Stimulated activated naive B cell treated with anti-CD40 and anti-IgM and Interleukin-4, amounts not matched to agents 10 μg/mL and 1 μg/mL and 100 μg/mL, for 72 hours (primary cell): Measurements from ENCODE around the gene MATN4.

ENCODE experiments used
- ATAC-seq, 2 donors: fragments of 150-1000 bp; cut with Tn5 transposase; replicated peaks; 2 replicates each; pipeline ENCODE4 v1.10.0; 2021; ENCODE audit warnings: moderate library complexity in 1 of 2
- DNase-seq: peaks from one replicate; pipeline ENCODE4 v3.0.0; 2021
- H3K27ac Mint-ChIP-seq: one replicate; pipeline ENCODE4 v1.8.0; 2022; ENCODE audit warnings: mild to moderate bottlenecking, mixed read lengths
- H3K27me3 Mint-ChIP-seq, 2 donors: one replicate each; pipeline ENCODE4 v1.8.0; 2022; ENCODE audit warnings: mixed read lengths in 2 of 2
- H3K36me3 Mint-ChIP-seq, 2 donors: one replicate each; pipeline ENCODE4 v1.8.0; 2022; ENCODE audit warnings: mixed read lengths in 2 of 2, mild to moderate bottlenecking in 1 of 2
- H3K4me1 Mint-ChIP-seq, 2 donors: one replicate each; pipeline ENCODE4 v1.8.0; 2022; ENCODE audit warnings: mixed read lengths in 2 of 2, mild to moderate bottlenecking in 1 of 2
- H3K4me3 Mint-ChIP-seq, 2 donors: one replicate each; pipeline ENCODE4 v1.8.0; 2022; ENCODE audit warnings: mild to moderate bottlenecking in 2 of 2, mixed read lengths in 2 of 2, moderate library complexity in 1 of 2
- H3K9me3 Mint-ChIP-seq, 2 donors: one replicate each; pipeline ENCODE4 v1.8.0; 2022; ENCODE audit warnings: mixed read lengths in 2 of 2, mild to moderate bottlenecking in 1 of 2

Gene MATN4

DNA sequence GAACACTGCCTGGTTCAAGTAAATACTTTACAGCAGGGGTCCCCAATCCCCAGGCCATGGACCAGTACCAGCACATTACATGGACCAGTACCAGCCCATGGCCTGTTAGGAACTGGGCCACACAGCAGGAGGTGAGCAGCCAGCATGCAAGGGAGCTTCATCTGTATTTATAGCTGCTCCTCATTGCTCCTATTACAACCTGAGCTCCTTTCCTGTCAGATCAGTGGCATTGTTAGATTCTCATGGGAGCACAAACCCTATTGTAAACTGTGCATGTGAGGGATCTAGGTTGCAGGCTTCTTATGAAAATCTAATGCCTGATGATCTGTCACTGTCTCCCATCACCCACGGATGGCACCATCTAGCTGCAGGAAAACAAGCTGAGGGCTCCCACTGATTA is 13.4 kb downstream of the MATN4 start:
- peaks cover 41 to 62% of the 10 kb centered on the region in 2 donors for H3K27me3 Mint-ChIP-seq
- no peak overlapping the region for H3K27ac Mint-ChIP-seq
- ATAC-seq: no peak
- H3K9me3 Mint-ChIP-seq: no peaks in the 10 kb centered on the region
- H3K36me3 Mint-ChIP-seq: no peaks in the 10 kb centered on the region
- H3K4me1 Mint-ChIP-seq: peaks cover 14 to 26% of the 10 kb centered on the region in 2 donors
- DNase-seq: no peak
- no peak overlapping the region for H3K4me3 Mint-ChIP-seq

DNA sequence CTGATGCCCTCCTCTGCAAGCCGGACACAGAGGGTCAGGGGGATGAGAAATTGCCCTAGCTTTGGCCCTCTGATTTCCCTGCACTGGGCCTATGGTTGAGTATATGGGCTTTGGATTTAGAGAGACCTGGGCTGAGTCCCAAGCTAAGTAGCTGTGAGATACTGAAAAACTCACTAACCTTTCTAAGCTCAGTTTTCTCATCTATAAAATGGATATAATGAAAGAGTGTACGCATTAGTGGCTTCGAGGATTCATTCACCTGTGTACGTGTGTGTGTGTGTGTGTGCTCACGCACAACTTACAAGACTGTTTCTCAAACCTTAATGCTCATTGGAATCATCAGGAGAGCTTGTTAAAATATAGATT is 14.1 kb downstream of the MATN4 start:
- no peak for ATAC-seq
- Mint-ChIP-seq H3K27ac (no peak overlapping the region), H3K4me3 (peak overlapping the region; percentile 82), H3K27me3 (peaks cover 38 to 60% of the 10 kb centered on the region in 2 donors), H3K4me1 (peaks cover 14 to 26% of the 10 kb centered on the region in 2 donors), H3K36me3 (no peaks in the 10 kb centered on the region), H3K9me3 (no peaks in the 10 kb centered on the region)
- no peak for DNase-seq

DNA sequence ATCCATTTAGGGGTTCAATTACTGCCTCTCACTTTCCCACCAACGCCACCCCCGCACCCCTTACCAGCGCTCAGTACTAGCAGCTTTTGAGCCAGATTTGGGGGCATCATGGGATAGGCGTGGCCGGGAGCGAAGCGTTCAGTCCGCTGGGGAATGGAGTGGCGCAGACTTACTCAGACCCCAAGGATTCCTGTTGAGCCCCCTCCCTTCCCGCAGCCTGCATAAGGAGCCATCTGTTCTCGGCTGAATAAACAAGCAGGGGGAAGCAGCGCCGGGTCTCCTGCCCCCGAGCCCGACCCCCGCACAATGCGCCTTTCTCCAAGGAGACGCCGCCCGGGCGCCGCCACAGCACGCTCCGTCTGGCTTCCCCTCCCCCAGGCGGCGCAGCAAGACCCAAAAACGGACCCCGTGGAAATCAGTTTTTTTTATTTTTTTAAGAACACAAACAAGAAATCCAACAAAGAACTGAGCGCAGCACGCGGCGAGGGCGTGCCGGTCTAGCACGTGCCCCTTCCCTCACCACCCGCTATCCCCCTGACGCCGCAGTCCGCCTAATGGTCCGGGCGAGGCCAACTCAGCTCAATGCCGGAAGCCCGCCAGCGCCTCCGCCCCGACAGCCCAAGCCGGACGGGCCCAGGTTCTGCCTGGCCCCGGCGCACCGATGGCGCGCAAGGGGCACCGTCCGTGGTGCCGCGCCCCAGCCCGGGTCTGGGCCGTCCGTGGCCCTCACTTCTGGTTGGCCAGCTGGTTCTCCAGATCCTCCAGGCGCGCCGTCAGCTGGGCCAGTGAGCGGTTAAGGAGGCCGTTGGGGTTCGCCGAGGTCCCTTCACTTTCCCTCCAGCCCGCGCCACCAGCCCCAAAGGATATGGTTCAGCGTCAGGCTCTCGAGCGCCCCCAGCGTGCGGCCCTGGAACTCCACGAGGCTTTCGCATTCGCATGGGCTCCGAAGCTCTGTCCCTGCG is 14.8 kb downstream of the MATN4 start:
- peak; percentile 85 to 88 for ATAC-seq
- peak; percentile 72 for DNase-seq
- no peaks in the 10 kb centered on the region for H3K36me3 Mint-ChIP-seq
- H3K27ac Mint-ChIP-seq: peak overlapping the region; percentile 75
- H3K4me1 Mint-ChIP-seq: peaks cover 14 to 26% of the 10 kb centered on the region in 2 donors
- H3K9me3 Mint-ChIP-seq: no peaks in the 10 kb centered on the region
- peak overlapping the region; percentile 82 for H3K4me3 Mint-ChIP-seq
- H3K27me3 Mint-ChIP-seq: peaks cover 38 to 61% of the 10 kb centered on the region in 2 donors

DNA sequence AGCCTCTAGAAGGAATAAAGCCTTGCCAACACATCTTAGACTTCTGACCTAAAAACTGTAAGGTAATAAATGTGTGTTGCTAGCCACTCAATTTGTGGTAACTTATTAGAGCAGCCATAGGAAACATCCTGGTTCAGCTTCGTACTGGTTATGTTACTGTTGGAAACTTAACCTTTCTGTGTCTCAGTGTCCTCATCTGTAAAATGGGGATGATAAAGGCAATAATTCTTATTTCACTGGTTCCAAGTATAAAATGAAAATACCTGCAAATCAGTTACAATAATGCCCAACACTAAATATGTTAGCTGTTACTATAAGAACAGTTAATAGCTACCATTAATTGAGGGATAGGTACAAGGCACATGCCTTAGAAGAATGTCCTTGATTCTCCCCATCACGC is 15.8 kb downstream of the MATN4 start:
- Mint-ChIP-seq H3K36me3 (no peaks in the 10 kb centered on the region), H3K4me3 (no peak overlapping the region)
- ATAC-seq: no peak

DNA sequence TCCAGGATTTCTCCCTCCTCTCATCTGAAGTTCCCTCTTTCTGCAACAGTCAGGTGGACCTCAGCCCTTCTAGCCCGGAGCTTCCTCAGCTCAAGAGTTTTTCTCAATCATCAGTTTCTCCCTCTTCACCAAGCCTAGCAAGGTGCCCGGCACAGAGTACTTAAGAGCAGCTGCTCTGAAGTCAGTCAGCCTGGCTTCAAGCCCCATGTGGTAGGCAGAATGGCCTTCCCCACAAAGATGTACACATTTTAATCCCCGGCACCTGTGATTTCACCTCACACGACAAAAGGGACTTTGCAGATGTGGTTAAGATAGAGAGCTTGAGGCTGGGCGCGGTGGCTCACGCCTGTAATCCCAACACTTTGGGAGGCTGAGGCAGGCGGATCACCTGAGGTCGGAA is 16.6 kb downstream of the MATN4 start:
- peak overlapping the region; percentile 68 for H3K27ac Mint-ChIP-seq
- H3K4me3 Mint-ChIP-seq: peak overlapping the region in 1 of 2 donors; percentile 19
- H3K27me3 Mint-ChIP-seq: peaks cover 39 to 60% of the 10 kb centered on the region in 2 donors

More for the DNA sequence above, 15.8 kb downstream of the MATN4 start:
- DNase-seq: no peak
- no peak overlapping the region for H3K27ac Mint-ChIP-seq
- H3K9me3 Mint-ChIP-seq: no peaks in the 10 kb centered on the region
- H3K27me3 Mint-ChIP-seq: peaks cover 35 to 57% of the 10 kb centered on the region in 2 donors
- H3K4me1 Mint-ChIP-seq: peaks cover 14 to 26% of the 10 kb centered on the region in 2 donors

DNA sequence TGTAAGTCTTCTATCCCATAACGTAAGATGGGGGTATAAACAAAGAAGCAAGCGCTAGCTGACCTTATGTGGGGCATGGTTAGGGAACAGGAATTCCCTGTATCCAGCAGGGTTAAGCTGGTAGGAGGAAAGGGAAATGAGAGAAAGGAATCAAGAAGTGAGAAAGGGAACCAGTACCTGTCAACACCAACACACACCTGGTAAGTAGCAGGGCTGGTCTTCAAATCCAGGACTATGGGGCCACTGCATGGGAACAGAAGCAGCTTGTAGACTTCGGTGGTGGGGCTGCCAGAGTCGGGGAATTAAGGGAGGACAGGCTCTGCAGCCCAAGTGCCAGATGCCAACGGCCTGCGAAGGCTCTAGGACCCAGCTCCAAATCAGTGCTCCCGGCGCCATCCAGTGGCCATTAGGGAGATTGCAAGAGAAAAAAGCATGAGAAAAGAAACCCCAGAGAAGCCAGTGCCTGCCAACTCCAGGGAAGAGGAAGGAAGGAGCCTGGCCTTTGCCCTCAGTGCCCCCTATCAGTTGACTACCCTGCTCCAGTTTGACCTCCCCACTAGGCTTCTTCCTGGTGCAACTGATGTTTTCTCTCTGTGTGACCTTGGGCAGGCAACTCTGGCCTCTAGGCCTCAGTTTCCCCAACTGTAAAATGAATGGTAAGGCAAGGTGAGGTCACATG is 17.3 kb downstream of the MATN4 start:
- no peak overlapping the region for H3K4me3 Mint-ChIP-seq
- peaks cover 34 to 55% of the 10 kb centered on the region in 2 donors for H3K27me3 Mint-ChIP-seq
- no peaks in the 10 kb centered on the region for H3K36me3 Mint-ChIP-seq
- H3K9me3 Mint-ChIP-seq: no peaks in the 10 kb centered on the region
- H3K4me1 Mint-ChIP-seq: peaks cover 14 to 26% of the 10 kb centered on the region in 2 donors
- ATAC-seq (peak; percentile 57 to 61), DNase-seq (peak; percentile 52)
- no peak overlapping the region for H3K27ac Mint-ChIP-seq

More for the DNA sequence above, 16.6 kb downstream of the MATN4 start:
- DNase-seq (no peak), ATAC-seq (no peak)
- Mint-ChIP-seq H3K9me3 (no peaks in the 10 kb centered on the region), H3K4me1 (peaks cover 14 to 26% of the 10 kb centered on the region in 2 donors), H3K36me3 (no peaks in the 10 kb centered on the region)

DNA sequence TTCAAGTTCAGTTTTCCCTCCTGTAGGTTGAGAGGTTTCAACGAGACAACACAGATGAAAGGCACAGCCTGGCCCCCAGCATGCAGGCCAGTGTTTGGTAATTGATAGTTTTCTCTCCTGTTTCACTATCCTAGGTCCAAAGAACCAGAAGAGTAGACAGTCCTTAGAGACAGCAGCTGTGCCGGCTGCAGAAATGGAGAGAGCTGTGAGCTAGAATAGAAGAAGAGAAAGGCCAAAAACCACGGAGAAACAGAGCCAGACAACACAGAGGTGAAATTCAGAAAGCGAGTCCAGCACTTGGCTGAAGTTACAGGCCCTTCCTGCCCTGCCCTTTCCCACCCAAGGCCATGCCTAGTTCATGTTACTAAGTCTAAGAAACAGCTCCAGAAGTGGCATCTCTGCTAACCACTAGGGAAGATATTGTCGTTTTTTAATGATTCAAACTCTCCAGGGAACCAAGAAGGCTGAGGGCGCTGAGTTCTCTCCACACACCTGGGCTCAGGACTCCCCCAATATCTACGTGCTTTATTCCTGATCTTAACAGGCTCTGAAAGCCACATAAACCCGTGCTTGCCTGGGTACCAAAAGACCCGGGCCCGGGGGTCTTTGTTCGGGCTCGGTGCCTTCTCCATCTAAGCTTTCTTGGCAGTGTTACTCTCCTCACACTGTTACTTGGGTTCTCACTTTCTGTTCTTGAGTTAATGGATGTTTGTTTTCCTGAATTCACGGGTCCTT is 18.0 kb downstream of the MATN4 start:
- H3K27me3 Mint-ChIP-seq: peaks cover 34 to 55% of the 10 kb centered on the region in 2 donors
- H3K9me3 Mint-ChIP-seq: no peaks in the 10 kb centered on the region
- DNase-seq (no peak), ATAC-seq (no peak)
- H3K27ac Mint-ChIP-seq: no peak overlapping the region
- H3K4me1 Mint-ChIP-seq: peaks cover 14 to 26% of the 10 kb centered on the region in 2 donors
- H3K36me3 Mint-ChIP-seq: no peaks in the 10 kb centered on the region
- H3K4me3 Mint-ChIP-seq: no peak overlapping the region

DNA sequence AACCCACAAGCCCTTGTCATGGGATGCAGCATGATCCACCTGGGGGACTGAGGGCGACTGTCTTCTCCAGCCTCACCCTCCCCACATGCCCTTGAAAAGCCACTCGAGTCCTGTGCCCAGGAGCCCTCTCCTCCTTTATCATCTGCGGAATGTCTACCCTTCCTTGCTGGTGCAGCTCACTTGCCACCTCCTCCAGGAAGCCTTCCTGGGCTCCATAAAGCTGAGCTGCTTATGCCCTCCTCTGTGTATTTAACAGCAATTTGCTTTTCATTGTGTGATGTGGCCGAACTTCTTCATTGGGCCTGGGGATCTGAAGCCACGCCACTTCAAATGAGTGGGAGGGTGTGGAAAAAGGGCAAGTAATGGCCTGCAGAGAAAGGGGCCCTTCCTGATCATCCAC is 19.2 kb downstream of the MATN4 start:
- H3K9me3 Mint-ChIP-seq: no peaks in the 10 kb centered on the region
- H3K27me3 Mint-ChIP-seq: peaks cover 29 to 57% of the 10 kb centered on the region in 2 donors
- H3K27ac Mint-ChIP-seq: no peak overlapping the region
- H3K4me1 Mint-ChIP-seq: peaks cover 13 to 23% of the 10 kb centered on the region in 2 donors
- no peak overlapping the region for H3K4me3 Mint-ChIP-seq
- H3K36me3 Mint-ChIP-seq: no peaks in the 10 kb centered on the region
- ATAC-seq (no peak), DNase-seq (no peak)

DNA sequence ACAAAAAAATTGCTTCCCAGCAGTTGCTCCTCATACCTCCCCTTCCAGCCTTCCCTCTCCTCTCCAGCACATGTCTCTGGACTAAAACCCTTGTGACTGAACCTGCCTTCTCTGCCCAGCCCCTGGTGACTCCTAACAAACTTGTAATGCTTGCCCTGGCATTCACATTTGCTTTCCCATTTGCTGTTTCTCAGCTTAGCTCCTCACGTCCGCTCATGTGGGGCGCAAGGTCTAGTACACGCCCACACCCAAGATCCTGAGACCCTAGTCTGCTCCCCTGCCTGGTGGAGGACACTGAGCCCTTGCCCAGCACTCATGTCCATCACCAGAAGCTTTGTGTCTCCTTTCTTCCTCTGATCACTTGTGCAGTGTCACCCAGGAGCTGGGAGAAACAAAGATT is 19.7 kb downstream of the MATN4 start:
- no peaks in the 10 kb centered on the region for H3K9me3 Mint-ChIP-seq
- no peak for DNase-seq
- no peak for ATAC-seq
- H3K27ac Mint-ChIP-seq: no peak overlapping the region
- H3K36me3 Mint-ChIP-seq: no peaks in the 10 kb centered on the region
- H3K4me1 Mint-ChIP-seq: peaks cover 12 to 18% of the 10 kb centered on the region in 2 donors
- H3K27me3 Mint-ChIP-seq: peaks cover 30 to 54% of the 10 kb centered on the region in 2 donors
- no peak overlapping the region for H3K4me3 Mint-ChIP-seq

DNA sequence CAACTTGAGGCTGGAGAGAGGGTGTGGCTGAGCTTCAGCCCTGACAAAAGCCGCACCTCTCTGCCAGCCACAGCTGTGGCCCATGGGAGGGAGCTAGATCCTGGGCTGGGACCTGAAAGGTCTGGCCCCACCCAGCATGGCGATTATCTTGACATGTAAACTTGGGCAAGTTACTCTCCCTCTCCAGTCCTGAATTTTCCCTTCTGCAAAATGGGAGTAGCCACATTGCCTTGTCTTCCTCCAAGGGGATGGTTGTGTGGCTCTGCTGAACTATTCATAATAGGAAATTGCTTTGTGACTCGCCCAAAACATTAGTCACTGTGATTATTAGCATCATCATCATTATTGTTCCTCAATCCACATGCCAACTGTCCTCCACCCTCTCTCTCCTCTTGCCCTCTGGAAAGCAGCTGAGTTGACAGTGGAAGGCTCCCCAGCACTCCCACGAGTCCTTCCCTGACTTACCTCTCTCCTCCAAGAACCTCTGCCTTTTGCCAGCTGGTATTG is 24.5 kb downstream of the MATN4 start:
- Mint-ChIP-seq H3K27ac (no peak overlapping the region), H3K4me3 (no peak overlapping the region), H3K4me1 (no peaks in the 10 kb centered on the region), H3K27me3 (peaks cover 38 to 48% of the 10 kb centered on the region in 2 donors), H3K9me3 (peaks cover 0 to 2% of the 10 kb centered on the region in 2 donors), H3K36me3 (no peaks in the 10 kb centered on the region)
- ATAC-seq (no peak), DNase-seq (no peak)

DNA sequence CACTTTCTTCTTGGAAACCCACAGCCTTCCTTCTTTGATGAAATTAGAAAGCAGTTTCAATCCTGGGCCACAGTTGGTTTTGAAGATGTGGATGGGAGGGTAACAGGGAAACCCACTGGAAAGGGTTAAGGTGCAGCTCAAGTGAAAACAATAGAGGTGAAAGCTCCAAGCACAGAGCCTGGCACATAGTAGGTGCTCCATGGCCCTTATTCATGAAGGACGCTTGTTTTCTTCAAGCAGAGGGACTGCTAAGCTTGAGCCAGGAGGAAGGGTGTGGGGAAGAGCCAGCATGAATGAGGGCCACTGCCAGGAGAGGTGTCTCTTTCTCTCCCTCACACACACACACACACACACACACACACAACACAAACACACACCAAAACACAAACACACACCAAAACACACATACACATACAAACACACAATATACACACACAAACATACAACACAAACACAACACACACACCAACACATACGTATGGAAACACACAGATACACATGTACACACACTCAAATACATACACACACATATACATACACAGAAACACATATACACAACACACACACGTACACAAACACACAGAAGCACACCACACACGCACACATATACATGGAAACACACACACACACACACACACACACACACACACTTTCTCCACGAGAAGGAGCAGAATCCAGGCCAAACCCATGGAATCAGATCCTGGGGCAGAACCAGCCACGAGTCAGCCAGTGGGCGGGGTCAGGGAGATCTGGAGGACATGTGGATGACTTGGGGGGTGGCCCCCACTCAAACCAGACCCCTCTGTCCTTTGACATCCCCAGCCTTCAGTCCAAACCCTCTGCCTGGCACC is 25.2 kb downstream of the MATN4 start:
- Mint-ChIP-seq H3K9me3 (peaks cover 0 to 3% of the 10 kb centered on the region in 2 donors), H3K27ac (no peak overlapping the region), H3K4me3 (no peak overlapping the region), H3K36me3 (no peaks in the 10 kb centered on the region), H3K27me3 (peaks cover 38 to 51% of the 10 kb centered on the region in 2 donors), H3K4me1 (no peaks in the 10 kb centered on the region)
- no peak for ATAC-seq
- DNase-seq: no peak

DNA sequence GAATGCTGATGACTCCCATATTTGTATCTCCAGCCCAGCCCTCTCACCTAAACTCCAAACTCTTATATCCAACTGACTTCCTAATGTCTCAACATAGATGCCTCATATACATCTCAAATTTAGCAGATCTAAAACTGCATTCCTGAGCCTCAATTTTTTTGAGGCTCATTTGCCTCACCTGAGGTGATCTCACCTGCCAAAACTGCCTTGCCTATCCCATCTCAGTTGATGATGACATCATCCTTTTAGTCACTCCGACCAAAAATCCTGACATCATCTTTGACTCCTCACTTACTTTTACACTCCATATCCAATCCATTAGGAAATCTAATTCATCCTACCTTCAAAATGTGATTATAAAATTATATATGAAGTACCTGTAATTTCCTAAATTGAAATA is 28.1 kb downstream of the MATN4 start:
- ATAC-seq: no peak

DNA sequence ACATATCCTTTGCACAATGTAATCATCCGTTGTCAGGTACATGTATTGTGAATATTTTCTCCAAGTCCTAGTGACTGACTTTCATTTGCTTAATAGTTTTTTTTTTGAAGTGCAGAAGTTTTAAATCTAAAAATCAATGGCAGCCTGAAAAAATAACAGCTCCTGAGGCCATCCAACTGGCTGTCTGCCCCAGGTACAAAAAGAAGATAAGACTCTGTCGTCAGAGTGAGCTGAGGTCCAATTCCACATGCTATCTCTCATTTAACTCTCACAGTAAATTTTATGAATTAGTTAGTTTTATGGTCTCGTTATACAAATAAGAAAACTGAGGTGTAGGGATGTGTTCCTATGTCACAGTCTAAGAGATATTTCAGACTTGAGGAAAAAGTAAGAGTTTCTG is 32.8 kb downstream of the MATN4 start:
- no peaks in the 10 kb centered on the region for H3K4me1 Mint-ChIP-seq
- H3K27me3 Mint-ChIP-seq: peaks cover 56 to 82% of the 10 kb centered on the region in 2 donors
- DNase-seq (no peak), ATAC-seq (no peak)
- H3K4me3 Mint-ChIP-seq: no peak overlapping the region
- H3K36me3 Mint-ChIP-seq: no peaks in the 10 kb centered on the region
- peaks cover 0 to 3% of the 10 kb centered on the region in 2 donors for H3K9me3 Mint-ChIP-seq
- no peak overlapping the region for H3K27ac Mint-ChIP-seq

More for the DNA sequence above, 28.1 kb downstream of the MATN4 start:
- no peak overlapping the region for H3K27ac Mint-ChIP-seq
- no peak for DNase-seq
- H3K27me3 Mint-ChIP-seq: peaks cover 50 to 64% of the 10 kb centered on the region in 2 donors
- peaks cover 0 to 3% of the 10 kb centered on the region in 2 donors for H3K9me3 Mint-ChIP-seq
- H3K36me3 Mint-ChIP-seq: no peaks in the 10 kb centered on the region
- H3K4me1 Mint-ChIP-seq: no peaks in the 10 kb centered on the region
- no peak overlapping the region for H3K4me3 Mint-ChIP-seq
